NCI-H1092 (cell line): ENCODE results near the gene ATF3.

Experiments used
- DNase-seq: peaks from one replicate; lab custom pipeline; 2025; lab: John Stamatoyannopoulos, UW

Gene ATF3

DNA sequence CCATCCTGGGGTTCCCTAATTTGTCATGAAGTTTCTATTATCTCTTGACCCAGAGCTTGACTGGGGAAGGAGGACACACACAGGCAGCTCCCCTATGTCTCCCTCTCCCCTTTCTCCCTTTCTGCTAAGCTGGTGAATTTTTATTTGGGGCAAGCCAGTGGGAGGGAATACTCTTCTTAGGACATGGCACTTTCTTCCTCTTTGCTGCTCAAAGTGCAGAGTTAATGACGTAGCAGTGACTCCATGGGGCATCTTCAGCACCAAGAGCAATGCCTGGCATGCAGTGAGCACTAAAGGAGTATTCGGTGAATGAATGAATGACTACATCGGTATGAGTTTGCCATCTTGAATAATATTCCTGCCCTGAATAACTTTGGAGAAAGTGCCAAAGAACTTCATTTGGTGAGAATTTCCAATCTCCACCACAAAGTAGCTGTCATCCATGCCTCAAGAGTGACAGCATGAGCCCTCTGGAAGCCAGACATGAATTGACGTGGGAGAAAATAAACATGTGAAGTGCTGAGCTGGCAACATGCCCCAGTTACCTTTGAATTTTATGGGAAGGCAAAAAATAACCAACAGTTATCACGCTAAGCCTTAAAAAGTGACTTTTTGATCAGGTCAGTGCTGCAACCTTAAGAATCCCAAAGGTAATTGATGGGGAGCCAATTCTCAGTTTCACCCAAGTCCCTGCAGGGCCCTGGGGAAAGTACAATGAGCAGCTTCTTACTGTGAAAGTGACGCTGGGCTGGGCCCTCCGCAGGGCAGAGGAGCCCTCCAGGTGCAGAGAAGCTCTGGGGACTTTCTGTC is 22.1 kb upstream of the ATF3 start:
- no peak for DNase-seq

DNA sequence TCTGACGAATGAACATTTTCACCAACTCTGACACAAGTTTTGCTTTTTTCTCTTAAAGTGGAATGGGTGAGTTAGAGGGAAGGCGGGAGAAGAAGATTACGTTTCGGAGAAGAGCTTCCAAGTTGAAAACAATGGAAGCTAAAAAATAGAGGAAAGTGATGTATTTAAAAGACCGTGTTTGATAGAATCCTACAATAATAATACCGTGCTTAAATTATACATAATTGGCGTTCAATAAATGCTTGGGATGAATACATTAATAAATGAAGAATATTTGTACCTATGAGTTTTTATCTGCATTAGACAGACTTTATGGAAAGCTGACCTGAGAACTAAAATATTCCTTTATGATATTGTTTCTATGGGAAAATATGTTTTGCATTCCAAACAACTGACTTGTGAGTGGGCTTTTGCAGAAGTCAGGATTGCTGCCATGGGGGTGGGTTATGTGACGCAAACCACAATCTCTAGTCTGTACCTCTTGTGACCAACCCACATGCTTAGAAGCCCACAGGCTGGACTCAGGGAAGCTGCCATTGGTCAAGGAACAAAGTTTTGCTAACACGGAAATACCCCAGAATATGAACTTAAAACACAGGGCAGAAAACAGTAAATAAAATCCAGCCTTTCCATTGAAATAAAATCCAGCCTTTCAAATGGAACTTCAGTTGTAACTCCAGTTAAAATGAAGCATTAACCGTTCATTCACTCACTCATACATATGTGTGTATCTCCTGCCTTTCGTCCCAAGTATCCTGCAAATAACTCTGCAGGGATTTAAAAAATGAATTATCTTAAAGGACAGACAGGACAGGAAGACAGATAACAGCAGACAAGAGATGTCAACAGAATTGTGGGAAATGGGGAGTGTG is 21.3 kb upstream of the ATF3 start:
- no peak for DNase-seq

DNA sequence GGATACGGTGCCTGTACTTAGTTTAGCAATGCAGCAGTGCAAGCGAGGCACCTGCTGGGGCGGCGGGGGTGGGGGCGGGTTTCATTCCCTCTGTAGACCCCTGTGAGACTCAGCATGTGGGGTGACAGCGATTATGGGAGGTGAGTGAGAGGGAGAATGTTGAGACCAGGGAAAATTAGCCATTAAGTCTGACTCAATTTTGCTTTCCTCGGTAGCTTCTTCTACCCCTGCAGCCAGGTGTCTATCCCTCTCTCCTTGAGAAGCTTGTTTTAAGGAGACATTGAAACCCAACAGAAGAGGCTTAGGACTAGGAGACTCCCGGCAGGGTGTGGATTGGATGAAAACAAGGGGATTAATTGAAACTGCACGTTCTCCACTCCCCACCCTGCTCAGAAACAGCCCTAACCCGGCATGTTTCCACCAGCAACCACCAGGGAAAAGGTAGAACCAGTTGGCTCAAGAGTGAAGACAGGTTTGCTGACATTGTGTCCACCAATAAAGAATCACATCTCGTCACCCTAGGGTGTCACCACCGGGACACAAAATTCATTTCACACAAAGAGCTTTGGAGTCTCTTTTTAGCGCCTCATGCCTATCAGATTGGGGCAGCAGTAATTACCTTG is 20.6 kb upstream of the ATF3 start:
- no peak for DNase-seq

DNA sequence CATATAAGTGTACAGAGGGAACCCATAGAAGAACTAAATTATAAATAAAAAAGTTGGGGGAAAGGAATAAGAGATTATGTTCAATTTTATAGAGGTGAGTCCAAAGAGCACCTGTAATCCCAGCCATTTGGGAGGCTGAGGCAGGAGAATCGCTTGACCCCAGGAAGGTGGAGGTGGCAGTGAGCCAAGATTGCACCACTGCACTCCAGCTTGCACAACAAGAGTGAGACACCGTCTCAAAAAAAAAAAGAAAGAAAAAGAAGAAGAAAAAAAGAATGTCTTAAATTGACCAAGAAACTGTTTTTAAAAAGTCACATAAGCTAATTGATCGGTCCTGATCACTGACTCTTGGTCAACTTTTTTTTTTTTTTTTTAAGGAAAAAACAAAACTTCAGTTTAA is 19.1 kb upstream of the ATF3 start:
- DNase-seq = no peak

DNA sequence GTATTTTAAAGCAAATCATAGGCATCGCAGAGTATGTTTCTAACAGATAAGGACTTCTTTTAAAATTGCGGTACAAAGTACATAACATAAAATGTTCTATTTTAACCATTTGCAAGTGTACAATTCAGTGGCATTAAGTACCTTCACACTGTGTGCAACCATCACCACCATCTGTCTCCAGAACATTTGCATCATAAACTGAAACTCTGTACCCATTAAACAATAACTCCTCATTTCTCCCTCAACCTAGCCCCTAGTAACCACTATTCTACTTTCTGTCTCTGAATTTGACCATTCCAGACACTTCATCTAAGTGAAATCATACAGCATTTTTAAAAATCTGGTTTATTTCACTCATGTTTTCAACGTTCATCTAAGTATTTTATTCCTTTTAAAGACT is 16.6 kb upstream of the ATF3 start:
- no peak for DNase-seq

DNA sequence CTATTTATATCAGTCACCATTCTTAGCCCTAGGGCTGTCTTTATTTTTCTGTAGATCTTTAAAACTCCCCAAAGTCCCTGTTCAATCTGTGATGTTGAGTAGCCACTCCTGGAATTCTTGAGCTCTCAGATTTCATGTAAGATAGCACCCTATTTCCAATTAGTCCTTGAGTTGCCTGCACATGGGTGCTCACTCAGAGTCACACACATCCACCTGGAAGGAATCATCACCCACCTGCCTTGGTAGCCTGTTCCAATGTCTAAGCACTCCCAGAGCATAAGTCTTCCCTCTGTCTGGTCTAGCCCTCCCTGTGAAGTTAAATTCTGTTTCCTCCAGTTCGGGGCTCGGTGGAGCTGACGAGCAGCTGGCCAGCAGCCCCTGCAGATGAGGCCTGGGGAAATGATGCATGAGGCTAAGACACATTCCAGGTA is 14.7 kb upstream of the ATF3 start:
- no peak for DNase-seq

DNA sequence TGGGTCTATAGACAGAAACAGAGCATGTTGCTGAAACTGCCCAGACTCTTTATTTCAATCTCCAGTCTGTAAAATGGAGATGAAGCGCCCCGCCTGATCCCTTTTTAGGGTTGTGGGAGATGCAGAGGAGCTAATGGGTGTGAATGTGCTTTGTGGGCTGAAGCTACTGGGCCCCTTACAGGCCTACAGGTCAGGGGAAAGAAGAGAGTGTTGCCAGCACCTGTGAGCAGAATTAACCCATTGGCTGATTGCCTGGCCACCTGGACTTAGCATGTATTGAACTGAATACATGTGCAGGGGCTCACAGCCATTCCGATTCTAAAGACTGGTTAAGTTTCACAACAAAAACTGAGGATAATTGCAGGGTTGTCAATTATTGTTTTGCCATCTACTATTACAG is 13.9 kb upstream of the ATF3 start:
- DNase-seq = no peak

DNA sequence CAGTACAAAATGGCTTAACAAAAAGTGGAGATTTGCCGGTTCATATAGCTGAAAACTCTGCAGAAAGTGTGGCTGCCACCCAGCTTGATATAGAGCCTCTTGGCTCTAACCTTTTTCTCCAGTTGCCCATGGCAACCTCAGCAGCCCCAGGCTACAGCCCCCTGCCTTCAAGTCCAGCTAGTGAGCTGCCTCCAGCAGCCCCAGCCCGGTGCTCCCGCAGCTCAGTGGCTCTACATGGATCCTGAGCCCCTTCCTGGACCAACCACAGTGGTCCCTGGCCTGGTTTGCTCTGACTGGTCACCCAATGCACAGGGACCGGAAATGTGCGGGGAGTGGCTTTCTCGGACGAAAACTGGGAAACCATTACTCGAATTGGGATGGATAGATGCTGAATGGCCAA is 13.3 kb upstream of the ATF3 start:
- DNase-seq = no peak

DNA sequence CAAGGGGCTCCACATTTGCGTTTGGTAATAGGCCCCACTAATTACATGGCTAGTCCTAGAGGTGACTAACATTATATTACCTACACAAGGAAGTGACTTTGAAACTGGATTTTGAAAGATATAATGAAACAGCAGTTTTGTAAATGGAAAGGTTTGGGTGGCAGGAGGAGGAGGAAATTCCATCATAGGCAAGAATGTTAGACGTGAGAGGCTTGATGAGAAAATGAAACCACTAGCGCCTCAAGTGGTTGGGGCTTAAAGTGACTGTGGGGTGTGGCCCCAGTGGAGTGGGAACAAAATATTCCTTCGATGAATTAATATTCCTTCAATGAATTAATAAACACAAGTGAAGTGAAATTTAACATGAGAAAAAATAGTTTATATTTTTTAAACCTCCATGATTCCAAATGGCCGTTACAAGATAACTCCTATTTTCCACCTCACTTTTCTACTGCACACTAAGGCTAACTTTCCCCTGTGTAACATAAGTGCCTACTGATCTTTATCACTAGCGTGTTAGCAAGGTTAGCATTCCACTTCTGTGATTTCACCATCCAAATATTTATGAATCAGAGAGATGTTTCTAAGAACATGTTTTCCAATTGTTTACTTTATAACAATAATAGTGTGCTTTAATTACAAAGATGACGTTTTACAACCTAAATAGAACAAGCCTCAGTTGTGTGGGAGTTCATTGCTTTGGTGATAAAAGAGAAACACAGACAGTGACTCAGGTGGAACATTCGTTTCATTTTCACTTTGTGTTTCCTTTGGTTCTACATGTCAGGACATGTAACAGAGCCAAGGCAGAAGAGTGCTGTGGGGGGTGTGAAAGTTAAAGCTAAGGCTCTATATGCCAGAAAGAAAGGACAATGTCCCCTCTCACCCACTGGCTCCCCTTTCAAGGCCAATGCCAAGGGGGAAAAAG is 12.5 kb upstream of the ATF3 start:
- no peak for DNase-seq

DNA sequence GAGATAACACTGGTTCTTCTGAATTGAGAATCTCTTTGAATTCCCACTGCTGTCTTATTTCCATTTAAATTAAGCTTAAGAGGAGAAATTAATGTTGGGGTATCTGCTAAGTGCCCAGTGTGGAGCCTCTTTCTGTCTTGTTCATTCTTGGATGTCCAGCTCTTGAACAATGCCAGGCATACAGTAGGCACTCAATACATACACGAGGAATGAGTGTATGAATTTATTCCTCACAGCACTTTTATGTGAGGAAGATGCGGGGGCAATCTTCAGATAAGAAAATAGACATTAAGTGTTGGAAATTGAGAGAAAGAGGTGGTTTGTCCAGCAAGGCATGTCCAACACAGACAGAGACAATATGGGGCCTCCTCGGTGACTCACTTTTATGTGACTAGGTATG is 11.8 kb upstream of the ATF3 start:
- no peak for DNase-seq

DNA sequence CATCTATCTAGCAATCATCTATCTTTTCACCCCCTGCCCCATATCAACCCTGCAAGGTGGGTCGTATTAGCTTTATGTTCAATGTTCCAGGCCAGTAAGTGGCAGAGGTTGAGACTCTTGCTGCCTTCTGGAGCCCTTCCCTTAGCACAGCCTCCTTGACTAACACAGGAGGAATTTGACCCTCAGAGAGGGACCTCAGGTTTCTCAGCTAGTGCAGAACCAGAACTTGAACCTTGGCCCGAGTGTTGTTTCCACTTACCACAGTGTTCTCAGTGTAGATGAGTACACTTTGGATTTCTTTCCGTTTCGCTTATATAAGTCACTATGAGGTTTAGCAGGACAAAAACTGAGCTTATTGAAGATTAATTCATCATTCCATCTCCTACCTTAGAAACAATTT is 11.1 kb upstream of the ATF3 start:
- DNase-seq = no peak

DNA sequence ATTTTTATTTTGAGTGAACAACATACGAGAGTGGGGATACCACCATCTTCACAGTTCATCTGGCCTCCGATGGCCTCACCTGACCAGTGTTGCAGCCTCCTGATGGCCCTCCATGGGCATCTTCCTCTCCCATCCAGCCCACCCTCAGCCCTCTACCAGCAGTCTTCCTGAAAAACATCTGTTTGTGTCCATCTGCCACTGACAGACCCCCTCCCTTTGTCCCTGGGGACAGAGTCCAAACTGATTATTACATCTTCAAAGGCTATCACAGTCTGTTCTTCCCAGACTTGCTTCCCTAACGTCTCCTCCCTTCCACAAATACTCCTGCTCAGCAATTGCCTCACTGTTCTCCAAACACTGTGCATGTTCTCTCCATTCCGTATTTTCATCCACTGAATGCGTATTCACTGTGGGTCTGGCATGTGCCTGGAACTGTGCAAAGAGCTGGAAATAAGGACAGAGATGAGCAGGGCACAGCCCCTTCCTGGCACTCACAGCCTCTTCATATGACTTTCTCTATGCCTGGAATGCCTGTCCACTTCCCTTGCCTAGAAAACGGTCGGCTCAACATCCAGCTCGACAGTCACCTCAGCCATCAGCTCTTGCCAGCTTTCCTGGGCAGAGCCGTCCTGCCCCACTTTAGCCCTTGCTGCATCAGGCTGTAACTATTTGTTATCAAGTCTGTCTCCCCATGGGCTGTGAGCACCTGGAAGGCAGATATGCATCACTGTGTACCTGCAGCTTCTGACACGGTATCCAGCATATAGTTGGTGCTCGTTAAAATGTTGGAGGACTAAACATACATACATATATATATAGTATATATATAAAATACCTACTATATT is 8.3 kb upstream of the ATF3 start:
- no peak for DNase-seq

DNA sequence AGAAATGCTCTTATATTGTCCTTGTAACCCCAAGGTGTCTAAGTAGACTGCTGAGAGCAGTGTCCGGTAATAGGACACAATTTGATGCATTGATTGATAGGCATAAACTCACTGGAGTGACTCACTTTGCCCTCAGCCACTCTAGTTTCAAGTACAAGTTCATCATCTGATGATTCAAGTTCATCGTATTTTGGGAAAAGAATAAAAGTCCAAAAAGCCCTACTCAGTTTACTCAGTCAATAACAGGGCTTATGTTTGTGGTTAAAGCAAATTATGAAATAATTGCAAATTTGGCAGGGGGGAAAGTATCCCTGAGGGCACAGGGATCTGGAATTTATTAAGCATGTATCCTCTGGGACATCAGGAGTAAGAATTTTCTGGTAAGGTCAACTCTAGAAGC is 7.6 kb upstream of the ATF3 start:
- DNase-seq = no peak

DNA sequence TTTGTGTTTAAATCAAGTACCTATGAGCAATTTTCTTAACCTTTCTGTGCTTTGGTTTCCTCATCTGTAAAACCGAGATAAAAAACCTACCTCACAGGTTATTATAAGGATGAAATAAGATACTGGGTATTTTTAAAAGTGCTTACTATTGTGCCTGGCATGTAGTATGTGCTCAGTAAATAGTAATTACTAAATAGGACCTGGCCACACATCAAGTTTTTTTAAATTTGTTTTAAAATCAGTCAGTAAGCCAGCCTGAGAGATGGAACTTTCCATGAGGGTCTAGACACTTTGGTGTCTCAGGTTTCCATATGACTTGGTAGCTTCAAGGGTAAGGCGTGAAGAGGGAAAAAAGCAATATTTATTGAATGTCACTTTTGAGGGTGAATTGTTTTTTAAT is 7.0 kb upstream of the ATF3 start:
- no peak for DNase-seq

DNA sequence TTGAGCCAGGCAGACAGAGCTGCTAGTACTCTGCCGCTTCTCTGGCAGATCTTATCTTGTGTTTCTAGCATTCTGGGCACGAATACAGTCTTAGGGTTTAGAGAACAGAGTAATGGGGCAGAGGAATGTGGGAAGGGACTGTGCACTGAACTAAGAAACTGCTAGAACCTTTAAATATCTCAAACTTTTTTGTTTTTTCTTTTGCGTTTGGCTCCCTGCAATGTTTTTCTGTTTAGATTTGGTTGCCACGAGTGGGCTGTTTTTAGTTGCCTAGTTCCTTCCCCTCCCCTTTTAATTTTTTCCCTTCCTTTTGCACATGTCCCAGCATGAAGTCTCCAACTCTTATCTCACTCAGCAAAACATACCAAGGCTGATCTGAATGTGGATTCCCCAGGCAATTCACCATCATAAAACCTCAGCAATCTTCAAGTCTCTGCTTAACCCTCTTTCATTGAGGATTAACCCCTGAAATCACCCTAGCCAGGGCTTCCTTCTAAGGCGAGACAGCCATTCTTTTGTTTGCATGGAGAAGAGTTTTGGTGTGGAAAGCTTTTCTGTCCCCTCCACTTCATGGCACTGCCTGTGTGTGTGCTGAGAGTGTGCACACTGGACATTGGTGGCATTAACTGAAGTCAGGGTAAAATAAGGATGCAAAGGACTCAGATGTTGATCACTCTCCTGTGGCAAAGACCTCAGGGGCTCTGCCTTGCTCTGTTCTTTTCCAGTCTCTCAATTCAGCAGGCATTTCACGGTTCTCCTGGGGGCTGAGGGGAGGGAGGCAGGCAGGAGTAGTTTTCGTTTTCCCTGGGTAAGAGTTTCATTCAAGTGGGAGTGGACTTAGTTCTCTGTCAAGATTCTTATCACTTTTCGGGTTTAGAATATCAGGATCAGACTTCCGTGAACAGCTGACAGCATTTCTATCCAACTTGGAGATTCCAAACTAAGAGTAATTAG is 2.8 kb upstream of the ATF3 start:
- DNase-seq = no peak

DNA sequence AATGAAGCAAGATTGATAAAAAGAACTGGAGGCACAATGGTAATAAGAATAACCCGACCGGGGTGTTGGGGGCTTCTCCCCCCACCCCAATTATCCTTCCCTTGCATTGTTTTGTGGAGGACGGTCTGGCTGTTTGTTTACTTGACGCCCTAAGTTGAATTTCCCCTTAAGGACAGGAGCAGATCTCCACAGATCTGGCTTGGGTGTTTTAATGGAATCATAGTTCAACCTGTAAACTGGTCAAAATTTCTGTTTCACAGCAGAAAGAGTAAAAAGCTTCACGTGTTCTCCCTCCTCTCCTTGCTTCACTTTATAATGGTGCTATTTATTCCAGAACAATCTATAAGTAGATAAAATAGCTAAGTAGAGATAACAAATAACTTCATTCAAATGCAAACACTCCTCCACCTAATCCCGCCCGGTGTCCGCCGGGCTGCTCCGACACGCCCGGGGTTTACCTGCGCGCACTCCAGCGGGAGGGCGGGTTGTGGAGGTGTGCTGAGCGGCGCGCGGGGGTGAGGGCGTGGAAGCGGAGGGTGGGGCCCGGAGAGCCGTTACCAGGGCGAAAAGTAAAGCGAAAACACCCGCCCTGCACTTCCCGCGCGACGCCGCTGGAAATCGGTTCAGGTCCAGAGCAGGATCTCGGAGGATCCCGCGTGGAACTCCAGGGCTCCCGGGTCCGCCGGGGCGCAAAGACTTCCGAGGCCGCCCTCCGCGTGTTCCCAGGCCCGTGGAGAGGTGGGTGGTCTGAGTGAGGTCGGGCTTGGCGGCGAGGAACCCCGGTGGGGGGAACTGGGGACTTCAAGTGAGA is 2.0 kb upstream of the ATF3 start:
- DNase-seq = no peak

DNA sequence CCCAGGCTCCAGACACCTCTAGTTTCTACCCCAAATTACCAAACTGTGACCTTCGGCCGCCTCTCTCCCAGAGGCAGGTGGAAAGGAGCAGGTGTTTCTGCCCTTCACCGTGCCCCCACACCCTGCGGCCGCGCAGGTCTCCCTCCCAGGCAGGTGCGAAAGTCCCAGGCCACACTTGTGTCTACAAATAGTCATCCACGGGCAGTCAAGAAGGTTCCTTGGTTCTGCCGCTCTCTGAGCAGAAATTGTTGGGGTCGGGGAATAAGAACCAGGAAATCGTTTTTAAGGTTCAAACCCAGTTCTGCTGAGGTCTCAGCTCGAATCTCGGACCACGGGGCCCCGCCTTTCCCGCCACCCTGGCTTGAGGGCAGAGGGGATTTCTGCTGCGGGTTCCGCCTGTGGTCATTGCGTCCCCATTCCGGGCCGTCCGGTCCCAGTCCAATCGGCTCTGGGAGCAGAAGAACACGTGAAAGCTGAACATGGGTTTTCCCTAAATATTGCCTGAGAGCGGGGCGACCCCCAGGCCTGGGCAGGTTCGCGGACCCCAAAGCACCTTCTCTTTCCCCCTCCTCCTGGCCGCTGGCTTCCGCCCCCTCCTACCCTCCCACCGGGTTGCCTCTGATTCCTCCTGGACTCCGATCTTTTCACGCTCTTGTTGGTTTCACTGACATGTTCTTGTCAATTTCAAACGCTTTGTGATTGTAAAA is 1.2 kb upstream of the ATF3 start:
- no peak for DNase-seq

DNA sequence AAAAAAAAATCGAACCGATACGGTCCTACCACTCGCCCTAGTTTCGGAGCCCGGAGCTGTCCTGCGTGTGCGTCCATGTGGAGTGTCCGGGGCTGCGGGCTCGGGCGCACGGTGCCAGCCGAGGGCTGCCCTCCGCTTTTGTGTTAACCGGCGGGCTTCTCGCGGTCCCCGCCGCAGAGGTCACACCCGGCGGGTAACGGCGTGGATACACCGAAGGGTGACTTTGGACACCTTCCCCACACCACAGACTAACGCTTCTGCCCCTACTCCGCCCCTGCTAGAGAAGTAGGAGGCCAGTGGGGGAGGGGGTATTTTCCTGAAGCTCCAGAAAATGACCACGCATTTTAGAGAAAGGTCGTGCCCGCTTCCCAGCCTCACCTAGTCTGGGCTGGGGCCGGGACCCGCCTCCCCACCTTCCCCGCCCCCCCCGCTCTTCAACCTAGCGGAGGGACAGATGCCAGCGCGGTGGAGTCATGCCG is 609 bp upstream of the ATF3 start:
- DNase-seq = no peak
